ENCODE measurements around the gene ARFGAP2. TPM values are rescaled to one million over a fixed set of nuclear protein-coding genes. Genes with fewer than 3 reads are reported as not detected.

Gene ARFGAP2
- total and polyA plus RNA-seq, 5 donors from 2014 or later = 102 to 169 (median 110) TPM

DNA sequence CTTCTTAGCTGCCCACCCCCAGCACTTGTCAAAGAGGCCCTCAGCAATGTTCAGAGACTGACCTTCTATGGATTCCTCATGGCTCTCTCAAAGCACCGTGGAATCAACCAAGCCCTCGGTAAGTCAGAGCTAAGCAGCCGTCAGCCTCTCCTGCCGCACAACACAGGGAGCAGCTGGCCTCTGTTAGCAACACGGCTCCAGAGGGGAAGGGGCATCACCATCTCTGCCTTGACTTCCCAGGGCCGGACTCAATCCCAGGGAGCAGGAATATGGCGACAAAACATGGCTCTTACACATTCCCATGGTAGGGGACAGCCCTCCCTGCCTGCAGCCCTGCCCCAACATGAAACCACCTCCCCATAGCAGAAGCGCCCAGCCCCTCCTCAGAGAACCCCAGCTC, 18.9 kb downstream of the ARFGAP2 start:
- no peaks in the 10 kb centered on the region for H3K36me3 Mint-ChIP-seq
- Histone ChIP-seq H3K36me3 (ENCODE audit: control insufficient read depth, insufficient read depth, low read length) (no peaks in the 10 kb centered on the region), H3K27ac (ENCODE audit: insufficient read depth, low read length, poor library complexity, severe bottlenecking) (no peak overlapping the region), H3K27me3 (ENCODE audit: control insufficient read depth, insufficient read depth, low read length) (no peaks in the 10 kb centered on the region), H3K4me1 (ENCODE audit: control insufficient read depth, insufficient read depth, low read length, poor library complexity, severe bottlenecking) (peaks cover 27% of the 10 kb centered on the region), H3K4me3 (ENCODE audit: low read depth, low read length) (no peak overlapping the region), H3K9me3 (ENCODE audit: control insufficient read depth in 2 of 2, low read length in 2 of 2) (no peaks in the 10 kb centered on the region)
- H3K27me3 Mint-ChIP-seq = peaks cover 4% of the 10 kb centered on the region
- H3K4me3 Mint-ChIP-seq = no peak overlapping the region
- no peak for DNase-seq
- peaks cover 7 to 39% (median 25%) of the 10 kb centered on the region in 4 donors for H3K4me1 Mint-ChIP-seq
- peak overlapping the region in 2 of 3 donors; percentile 17 to 25 for H3K27ac Mint-ChIP-seq
- no peaks in the 10 kb centered on the region for H3K9me3 Mint-ChIP-seq
- no peak for ATAC-seq (ENCODE audit: low read depth in 2 of 2)

- ATAC-seq (ENCODE audit: low read depth in 2 of 2) (no peak), DNase-seq (no peak)
- Mint-ChIP-seq H3K27me3 (peaks cover 4% of the 10 kb centered on the region), H3K36me3 (no peaks in the 10 kb centered on the region), H3K4me1 (peaks cover 7 to 42% (median 25%) of the 10 kb centered on the region in 4 donors), H3K27ac (peak overlapping the region in 1 of 3 donors; percentile 59), H3K9me3 (no peaks in the 10 kb centered on the region), H3K4me3 (no peak overlapping the region)
- H3K9me3 ChIP-seq (ENCODE audit: control insufficient read depth in 2 of 2, low read length in 2 of 2) = no peaks in the 10 kb centered on the region
- no peaks in the 10 kb centered on the region for H3K36me3 ChIP-seq (ENCODE audit: control insufficient read depth, insufficient read depth, low read length)
- no peaks in the 10 kb centered on the region for H3K27me3 ChIP-seq (ENCODE audit: control insufficient read depth, insufficient read depth, low read length)
- H3K4me1 ChIP-seq (ENCODE audit: control insufficient read depth, insufficient read depth, low read length, poor library complexity, severe bottlenecking) = peaks cover 27% of the 10 kb centered on the region
- H3K4me3 ChIP-seq (ENCODE audit: low read depth, low read length) = no peak overlapping the region
- H3K27ac ChIP-seq (ENCODE audit: insufficient read depth, low read length, poor library complexity, severe bottlenecking) = no peak overlapping the region
Observed at GRCh38 chr11:47156951-47157350, 19.7 kb downstream of the ARFGAP2 start.

GRCh38 chr11:47156333-47156732, 20.3 kb downstream of the ARFGAP2 start:
- H3K27me3 ChIP-seq (ENCODE audit: control insufficient read depth, insufficient read depth, low read length) = no peaks in the 10 kb centered on the region
- DNase-seq (no peak), ATAC-seq (ENCODE audit: low read depth in 2 of 2) (no peak)
- no peak overlapping the region for H3K4me3 ChIP-seq (ENCODE audit: low read depth, low read length)
- H3K27ac ChIP-seq (ENCODE audit: insufficient read depth, low read length, poor library complexity, severe bottlenecking) = no peak overlapping the region
- Mint-ChIP-seq H3K27me3 (peaks cover 4% of the 10 kb centered on the region), H3K27ac (no peak overlapping the region), H3K36me3 (no peaks in the 10 kb centered on the region), H3K4me3 (no peak overlapping the region), H3K4me1 (peaks cover 7 to 44% (median 25%) of the 10 kb centered on the region in 4 donors), H3K9me3 (no peaks in the 10 kb centered on the region)
- peaks cover 27% of the 10 kb centered on the region for H3K4me1 ChIP-seq (ENCODE audit: control insufficient read depth, insufficient read depth, low read length, poor library complexity, severe bottlenecking)
- no peaks in the 10 kb centered on the region for H3K36me3 ChIP-seq (ENCODE audit: control insufficient read depth, insufficient read depth, low read length)
- H3K9me3 ChIP-seq (ENCODE audit: control insufficient read depth in 2 of 2, low read length in 2 of 2) = no peaks in the 10 kb centered on the region

DNA sequence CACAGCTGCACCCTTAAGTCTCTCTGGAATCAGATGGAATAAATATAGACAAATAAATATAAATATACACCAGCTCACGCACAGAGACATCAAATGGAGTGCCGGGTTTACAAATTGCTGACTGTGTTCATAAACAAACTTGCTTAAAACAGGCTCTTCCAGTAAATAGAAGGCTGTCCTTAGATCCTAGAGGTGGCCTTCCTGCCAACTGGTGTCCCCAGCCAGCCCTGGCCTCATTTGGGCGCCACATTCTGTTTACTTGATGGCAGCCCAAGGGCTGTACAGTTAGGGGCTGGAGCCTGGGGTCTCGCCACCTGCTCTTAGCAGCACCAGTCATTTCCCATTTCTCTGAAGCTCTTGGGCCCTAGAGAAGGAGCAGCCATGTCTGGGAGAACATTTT, 20.8 kb downstream of the ARFGAP2 start:
- Mint-ChIP-seq H3K27me3 (peaks cover 4% of the 10 kb centered on the region), H3K4me1 (peaks cover 7 to 45% (median 25%) of the 10 kb centered on the region in 4 donors), H3K9me3 (no peaks in the 10 kb centered on the region), H3K4me3 (peak overlapping the region in 2 of 4 donors; percentile 15 to 30), H3K27ac (peak overlapping the region in 1 of 3 donors; percentile 99), H3K36me3 (no peaks in the 10 kb centered on the region)
- H3K4me1 ChIP-seq (ENCODE audit: control insufficient read depth, insufficient read depth, low read length, poor library complexity, severe bottlenecking) = peaks cover 27% of the 10 kb centered on the region
- H3K27ac ChIP-seq (ENCODE audit: insufficient read depth, low read length, poor library complexity, severe bottlenecking) = no peak overlapping the region
- no peaks in the 10 kb centered on the region for H3K36me3 ChIP-seq (ENCODE audit: control insufficient read depth, insufficient read depth, low read length)
- no peak overlapping the region for H3K4me3 ChIP-seq (ENCODE audit: low read depth, low read length)
- DNase-seq = no peak
- H3K9me3 ChIP-seq (ENCODE audit: control insufficient read depth in 2 of 2, low read length in 2 of 2) = no peaks in the 10 kb centered on the region
- ATAC-seq (ENCODE audit: low read depth in 2 of 2) = no peak
- no peaks in the 10 kb centered on the region for H3K27me3 ChIP-seq (ENCODE audit: control insufficient read depth, insufficient read depth, low read length)

GRCh38 chr11:47154616-47155570, 21.8 kb downstream of the ARFGAP2 start:
- Histone ChIP-seq H3K9me3 (ENCODE audit: control insufficient read depth in 2 of 2, low read length in 2 of 2) (no peaks in the 10 kb centered on the region), H3K4me1 (ENCODE audit: control insufficient read depth, insufficient read depth, low read length, poor library complexity, severe bottlenecking) (peaks cover 27% of the 10 kb centered on the region), H3K27me3 (ENCODE audit: control insufficient read depth, insufficient read depth, low read length) (no peaks in the 10 kb centered on the region), H3K27ac (ENCODE audit: insufficient read depth, low read length, poor library complexity, severe bottlenecking) (peak overlapping the region; percentile 28), H3K36me3 (ENCODE audit: control insufficient read depth, insufficient read depth, low read length) (peaks cover 2% of the 10 kb centered on the region), H3K4me3 (ENCODE audit: low read depth, low read length) (peak overlapping the region; percentile 38)
- H3K4me1 Mint-ChIP-seq = peaks cover 7 to 47% (median 25%) of the 10 kb centered on the region in 4 donors
- H3K36me3 Mint-ChIP-seq = no peaks in the 10 kb centered on the region
- ATAC-seq (ENCODE audit: low read depth in 2 of 2) (peak; percentile 85 to 90), DNase-seq (peak in 2 of 3 donors; percentile 42 to 84)
- H3K9me3 Mint-ChIP-seq = no peaks in the 10 kb centered on the region
- peak overlapping the region; percentile 87 to 99 (median 97) for H3K27ac Mint-ChIP-seq
- H3K27me3 Mint-ChIP-seq = peaks cover 4% of the 10 kb centered on the region
- H3K4me3 Mint-ChIP-seq = peak overlapping the region in 3 of 4 donors; percentile 30 to 84 (median 81)

DNA sequence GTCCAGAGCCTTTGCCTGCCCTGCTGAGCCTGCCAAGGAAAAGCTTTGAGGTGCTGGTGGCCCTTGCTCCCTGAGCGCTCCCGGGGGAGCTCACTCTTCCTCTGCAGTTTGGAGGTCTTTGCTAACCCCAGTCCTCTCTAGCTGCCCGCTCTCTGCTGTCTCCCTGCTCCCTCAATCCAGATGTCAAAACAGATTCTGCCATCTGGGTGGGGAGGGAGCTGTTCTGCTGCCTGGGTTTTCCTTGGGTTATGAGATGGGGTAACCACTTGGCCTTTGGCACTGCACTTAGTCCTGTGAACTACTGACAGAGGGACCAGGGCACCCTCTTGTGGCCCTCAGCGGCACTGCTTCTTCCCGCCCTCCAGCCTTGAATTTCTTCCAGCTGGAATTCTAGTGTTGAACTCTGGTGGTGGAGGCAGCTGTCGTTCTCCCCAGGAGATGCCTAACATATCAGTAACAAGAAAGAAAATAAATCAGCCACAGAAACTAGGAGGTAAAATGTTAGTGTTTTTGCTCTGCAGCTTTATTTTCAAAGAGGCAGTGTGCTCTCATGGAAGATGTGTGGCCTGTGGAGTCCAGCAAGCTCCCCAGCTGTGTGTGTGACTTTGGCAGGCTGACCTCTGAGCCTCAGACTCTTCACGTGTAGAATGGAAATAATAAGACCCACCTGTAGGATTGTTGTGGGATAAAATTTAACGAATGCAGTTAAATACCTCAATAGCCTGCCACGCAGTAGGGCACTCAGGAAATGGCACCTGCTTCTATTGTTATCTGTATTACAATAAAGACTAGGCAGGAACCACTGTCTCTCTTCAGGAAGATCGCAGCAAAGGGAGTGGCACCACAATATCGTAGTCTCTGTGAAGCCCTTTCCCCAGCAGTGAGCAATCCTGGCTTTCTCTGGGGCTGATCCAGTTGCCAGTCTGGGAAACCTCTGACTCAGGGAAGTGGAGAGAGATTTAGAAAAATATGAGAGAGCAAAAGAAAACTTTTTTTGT, 23.4 kb downstream of the ARFGAP2 start:
- H3K36me3 ChIP-seq (ENCODE audit: control insufficient read depth, insufficient read depth, low read length) = peaks cover 2% of the 10 kb centered on the region
- peaks cover 27% of the 10 kb centered on the region for H3K4me1 ChIP-seq (ENCODE audit: control insufficient read depth, insufficient read depth, low read length, poor library complexity, severe bottlenecking)
- no peaks in the 10 kb centered on the region for H3K36me3 Mint-ChIP-seq
- H3K9me3 ChIP-seq (ENCODE audit: control insufficient read depth in 2 of 2, low read length in 2 of 2) = no peaks in the 10 kb centered on the region
- H3K27me3 ChIP-seq (ENCODE audit: control insufficient read depth, insufficient read depth, low read length) = no peaks in the 10 kb centered on the region
- peak; percentile 38 to 42 for ATAC-seq (ENCODE audit: low read depth in 2 of 2)
- peak overlapping the region; percentile 85 to 99 (median 87) for H3K27ac Mint-ChIP-seq
- peak overlapping the region; percentile 16 for H3K4me3 ChIP-seq (ENCODE audit: low read depth, low read length)
- H3K27ac ChIP-seq (ENCODE audit: insufficient read depth, low read length, poor library complexity, severe bottlenecking) = peak overlapping the region; percentile 31
- peak overlapping the region in 3 of 4 donors; percentile 23 to 74 (median 65) for H3K4me3 Mint-ChIP-seq
- peak; percentile 11 to 64 (median 40) for DNase-seq
- no peaks in the 10 kb centered on the region for H3K27me3 Mint-ChIP-seq
- H3K4me1 Mint-ChIP-seq = peaks cover 7 to 45% (median 24%) of the 10 kb centered on the region in 4 donors
- no peaks in the 10 kb centered on the region for H3K9me3 Mint-ChIP-seq
